HK-2 (cell line): ENCODE results near the gene RIMBP3C.
"Not testable (repeated sequence)": the region's sequence is repeated elsewhere in the genome, so short reads cannot be mapped to it uniquely, and the experiment has no call there.

Experiments used
- DNase-seq: peaks from one replicate; pipeline ENCODE4 v3.0.0-alpha.2; 2018; ENCODE audit not compliant: unreplicated experiment

The RIMBP3C gene

DNA sequence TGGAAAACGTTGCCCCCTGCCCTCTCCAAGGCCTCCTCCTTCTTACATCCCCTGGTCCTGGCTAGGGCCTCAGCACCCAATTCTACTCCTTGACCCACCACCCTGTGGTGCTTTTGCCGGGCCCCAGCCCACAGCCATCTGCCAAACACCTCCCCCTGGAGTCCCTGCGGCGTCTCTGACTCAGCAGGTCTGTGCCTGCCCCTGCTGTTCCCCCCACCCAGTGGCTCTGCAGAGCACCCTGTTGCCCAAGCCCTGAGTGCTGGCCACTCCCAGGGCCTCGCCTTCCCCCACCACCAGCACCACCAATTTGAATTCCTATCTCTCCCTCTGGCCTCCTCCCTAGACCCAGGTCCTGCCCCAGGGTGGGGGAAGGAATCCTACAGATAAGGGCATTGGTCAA lies 19.7 kb downstream of the RIMBP3C start:
- DNase-seq = not testable (repeated sequence)

DNA sequence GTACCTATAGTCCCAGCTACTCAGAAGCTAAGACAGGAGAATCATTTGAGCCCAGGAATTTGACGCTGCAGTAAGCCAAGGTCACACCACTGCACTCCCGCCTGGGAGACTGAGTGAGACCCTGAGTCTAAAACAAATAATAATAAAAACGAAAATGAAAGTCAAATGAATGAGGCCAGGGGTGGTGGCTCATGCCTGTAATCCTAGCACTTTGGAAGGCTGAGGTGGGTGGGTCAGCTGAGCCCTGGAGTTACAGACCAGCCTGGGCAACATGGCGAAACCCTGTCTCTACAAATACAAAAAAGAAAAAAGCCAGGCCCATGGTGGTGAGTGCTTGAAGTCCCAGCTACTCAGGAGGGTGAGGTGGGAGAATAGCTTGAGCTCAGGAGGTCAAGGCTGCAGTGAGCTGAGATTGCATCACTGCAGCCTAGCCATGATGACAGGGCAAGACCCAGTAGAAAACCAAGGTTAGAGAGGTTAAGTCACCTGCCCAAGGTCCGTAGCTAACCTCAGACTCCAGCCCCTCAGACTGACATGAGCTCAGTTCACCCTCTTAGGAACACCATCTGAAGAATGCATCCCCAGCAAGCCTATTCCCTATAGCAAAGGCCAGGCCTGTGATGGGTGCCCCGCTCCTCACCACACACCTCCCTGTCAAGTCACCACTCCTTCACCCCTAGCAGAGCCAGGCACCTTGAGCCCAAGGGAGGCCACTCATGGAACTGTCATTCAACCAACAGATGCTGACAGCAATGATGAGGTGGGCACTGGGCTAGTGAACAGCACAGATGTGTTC lies 24.4 kb downstream of the RIMBP3C start:
- not testable (repeated sequence) for DNase-seq

GRCh38 chr22:21516970-21517764 lies 34.1 kb downstream of the RIMBP3C start:
- not testable (repeated sequence) for DNase-seq

GRCh38 chr22:21516522-21516921 lies 34.7 kb downstream of the RIMBP3C start:
- not testable (repeated sequence) for DNase-seq

- DNase-seq = not testable (repeated sequence)
Observed at GRCh38 chr22:21515234-21515633, 36.0 kb downstream of the RIMBP3C start.

- DNase-seq = not testable (repeated sequence)
Observed at GRCh38 chr22:21514117-21514516, 37.1 kb downstream of the RIMBP3C start.

- DNase-seq = not testable (repeated sequence)
Observed at GRCh38 chr22:21512022-21512421, 39.2 kb downstream of the RIMBP3C start.

GRCh38 chr22:21510397-21510796 lies 40.9 kb downstream of the RIMBP3C start:
- DNase-seq = not testable (repeated sequence)

DNA sequence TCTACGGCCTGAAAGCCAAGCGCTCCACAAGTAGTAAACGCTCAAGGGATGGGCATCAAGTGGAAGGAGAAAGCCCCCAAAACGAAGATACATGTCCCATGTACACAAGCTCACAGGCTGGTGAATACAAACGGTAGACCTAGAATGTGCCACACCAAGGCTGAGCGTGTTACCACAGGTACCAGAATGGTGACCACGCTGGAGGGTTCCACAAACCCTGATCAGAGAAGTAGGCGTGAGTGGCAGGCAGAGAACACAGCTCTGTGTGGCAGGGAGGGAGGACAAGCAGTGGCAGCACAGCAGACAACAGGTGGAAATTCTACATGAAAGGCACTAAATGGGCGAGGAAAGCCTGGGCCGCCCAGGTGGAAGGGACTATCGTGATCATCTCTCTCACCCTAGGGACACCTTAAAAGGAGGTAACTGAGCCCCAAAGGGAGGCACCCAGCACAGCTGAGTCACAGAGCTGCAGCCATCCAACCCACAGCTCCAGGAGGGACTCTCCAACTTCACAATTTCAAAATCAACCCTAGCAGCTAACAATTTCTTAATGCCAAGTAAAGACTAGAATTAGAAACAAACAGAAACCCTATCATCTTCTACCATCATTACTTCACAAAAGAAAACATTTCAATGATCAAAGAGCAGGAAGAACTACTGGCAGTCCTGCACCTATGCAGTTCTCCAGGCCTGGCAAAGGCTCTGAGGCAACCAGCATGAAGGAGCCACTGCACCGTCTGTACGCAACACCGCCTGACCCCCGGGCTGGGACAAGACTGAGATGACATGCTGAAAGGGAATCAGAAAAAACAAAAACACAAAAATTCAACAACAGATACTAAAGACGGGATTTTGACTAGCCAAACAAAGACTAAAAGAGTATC lies 51.4 kb downstream of the RIMBP3C start:
- not testable (repeated sequence) for DNase-seq

- not testable (repeated sequence) for DNase-seq
Observed at GRCh38 chr22:21498489-21498888, 52.8 kb downstream of the RIMBP3C start.

DNA sequence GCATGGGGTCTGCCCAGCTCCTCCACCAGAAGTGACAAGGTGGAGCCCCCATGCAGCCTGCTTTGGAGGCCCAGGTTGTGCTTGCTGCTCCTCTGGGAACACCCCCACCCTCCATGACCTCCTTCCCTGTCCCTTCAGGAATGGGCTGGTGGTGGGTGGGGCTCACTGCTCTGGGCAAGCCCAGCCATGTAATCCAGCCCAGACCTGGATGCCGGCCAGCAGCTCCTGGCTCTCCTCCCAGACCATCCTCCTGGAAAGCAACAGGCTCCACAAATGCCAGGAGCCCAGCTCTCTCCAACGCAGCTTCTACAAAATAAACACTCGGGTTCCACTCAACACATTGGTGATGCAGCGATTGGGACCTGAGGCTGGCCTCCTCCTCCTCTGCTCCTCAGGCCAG lies 53.3 kb downstream of the RIMBP3C start:
- not testable (repeated sequence) for DNase-seq
